Muscle layer of colon (tissue), 2 donors: ENCODE results near the gene RSPH1.

Experiments
- H3K27ac ChIP-seq: one replicate; pipeline ENCODE4 v1.7.0; 2013; ENCODE audit warnings: low read depth, mild to moderate bottlenecking, low read length, moderate library complexity
- H3K27me3 ChIP-seq, 2 donors: one replicate each; pipeline ENCODE4 v1.7.0; 2013; ENCODE audit warnings: low read length in 2 of 2, mild to moderate bottlenecking in 2 of 2; ENCODE audit not compliant: insufficient read depth in 2 of 2, control insufficient read depth in 1 of 2
- H3K36me3 ChIP-seq: one replicate; pipeline ENCODE4 v1.7.0; 2013; ENCODE audit warnings: mild to moderate bottlenecking, low read length; ENCODE audit not compliant: insufficient read depth
- H3K4me1 ChIP-seq: one replicate; pipeline ENCODE4 v1.7.0; 2013; ENCODE audit warnings: mild to moderate bottlenecking, low read length; ENCODE audit not compliant: insufficient read depth
- H3K4me3 ChIP-seq, 2 donors: one replicate each; pipeline ENCODE4 v1.7.0; 2013; ENCODE audit warnings: low read length in 2 of 2, low read depth in 1 of 2, mild to moderate bottlenecking in 1 of 2, moderate library complexity in 1 of 2
- H3K9ac ChIP-seq: one replicate; pipeline ENCODE4 v1.7.0; 2013; ENCODE audit warnings: low read length
- H3K9me3 ChIP-seq: one replicate; pipeline ENCODE4 v1.7.0; 2013; ENCODE audit warnings: mild to moderate bottlenecking, low read length
- donor health status: abdominal sarcoma.
- donor health status: Adenocarcinoma of cecum.

RSPH1 gene

DNA sequence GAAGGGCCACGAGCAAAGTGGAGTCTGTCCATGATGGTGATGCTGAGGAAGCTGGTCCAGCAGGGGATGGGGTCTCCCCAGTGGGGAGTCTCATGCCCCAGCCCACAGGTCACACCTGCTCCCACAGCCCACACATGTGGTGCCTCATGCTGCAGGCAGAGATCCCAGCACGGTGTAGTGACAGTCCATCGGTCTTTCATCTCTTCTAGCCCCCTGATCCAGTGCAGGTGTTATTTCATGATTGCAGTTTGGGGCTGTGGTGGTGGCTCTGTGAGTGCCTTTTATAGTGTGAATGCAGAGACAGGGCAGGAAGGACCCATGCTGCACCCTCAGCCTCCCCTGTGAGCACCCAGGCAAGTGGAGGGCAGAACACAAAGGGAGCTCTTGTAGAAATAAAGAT lies 47.3 kb downstream of the RSPH1 start:
- Histone ChIP-seq H3K36me3 (no peaks in the 10 kb centered on the region), H3K27me3 (peaks cover 0 to 14% of the 10 kb centered on the region in 2 donors), H3K4me3 (no peak overlapping the region), H3K4me1 (no peaks in the 10 kb centered on the region), H3K9ac (no peak overlapping the region), H3K9me3 (no peaks in the 10 kb centered on the region), H3K27ac (no peak overlapping the region)

DNA sequence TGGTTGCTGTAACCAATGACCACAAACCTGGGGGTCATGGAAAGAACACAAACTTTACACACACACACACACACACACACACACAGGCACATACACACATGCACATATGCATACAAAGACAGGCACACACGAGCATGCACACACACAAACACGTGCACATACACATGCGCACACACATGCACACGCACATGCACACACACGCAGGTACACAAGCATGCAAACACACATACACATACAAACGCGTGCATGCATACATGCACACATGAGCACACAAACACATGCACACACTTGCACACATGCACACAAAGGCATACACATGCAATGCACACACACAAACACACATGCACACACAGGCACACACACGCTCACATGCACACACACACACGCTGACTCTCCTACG lies 48.3 kb downstream of the RSPH1 start:
- no peak overlapping the region for H3K9ac ChIP-seq
- H3K9me3 ChIP-seq: no peaks in the 10 kb centered on the region
- no peaks in the 10 kb centered on the region for H3K4me1 ChIP-seq
- H3K36me3 ChIP-seq: no peaks in the 10 kb centered on the region
- peaks cover 0 to 14% of the 10 kb centered on the region in 2 donors for H3K27me3 ChIP-seq
- no peak overlapping the region for H3K4me3 ChIP-seq
- H3K27ac ChIP-seq: no peak overlapping the region

DNA sequence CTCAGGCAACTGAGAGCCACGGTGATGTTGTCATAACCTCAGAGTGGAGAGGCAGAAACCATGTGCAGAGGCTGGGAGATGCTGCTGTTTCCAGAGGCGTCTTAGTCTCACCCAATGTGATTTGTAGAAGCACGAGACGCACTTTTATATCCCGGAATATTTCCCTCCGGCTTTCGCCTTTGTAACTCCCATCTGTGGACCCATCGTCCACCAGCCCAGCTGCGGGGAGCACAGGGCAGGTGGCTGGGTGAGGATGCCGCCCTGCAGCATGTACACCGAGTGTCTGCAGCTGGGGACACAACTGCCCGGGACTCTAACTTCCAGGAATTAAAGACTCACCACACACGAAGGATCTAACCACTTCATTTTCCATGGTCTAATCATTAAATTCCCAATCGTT lies 48.8 kb downstream of the RSPH1 start:
- no peak overlapping the region for H3K27ac ChIP-seq
- H3K9ac ChIP-seq: no peak overlapping the region
- H3K9me3 ChIP-seq: no peaks in the 10 kb centered on the region
- H3K27me3 ChIP-seq: peaks cover 0 to 14% of the 10 kb centered on the region in 2 donors
- H3K36me3 ChIP-seq: no peaks in the 10 kb centered on the region
- H3K4me1 ChIP-seq: no peaks in the 10 kb centered on the region
- no peak overlapping the region for H3K4me3 ChIP-seq

DNA sequence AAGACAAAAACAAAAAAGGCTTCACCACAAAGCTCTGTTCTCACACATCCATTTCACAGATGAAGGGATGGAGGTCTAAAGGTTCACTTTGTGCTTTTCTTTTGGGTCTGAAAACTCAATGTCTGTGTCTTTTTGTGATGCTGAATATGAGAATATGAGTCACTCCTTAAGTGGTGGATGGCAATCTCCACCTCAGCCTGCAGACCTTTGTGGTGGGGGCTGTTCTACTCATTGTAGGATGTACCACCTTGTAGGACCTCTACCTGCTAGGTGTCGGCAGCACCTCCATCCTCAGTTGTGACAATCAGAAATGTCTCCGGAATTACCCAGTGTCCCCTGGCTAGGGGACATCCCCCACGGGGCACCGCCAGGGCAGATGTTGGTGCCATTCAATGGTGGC lies 49.5 kb downstream of the RSPH1 start:
- Histone ChIP-seq H3K4me1 (no peaks in the 10 kb centered on the region), H3K9ac (no peak overlapping the region), H3K9me3 (no peaks in the 10 kb centered on the region), H3K27ac (no peak overlapping the region), H3K4me3 (no peak overlapping the region), H3K27me3 (peaks cover 0 to 14% of the 10 kb centered on the region in 2 donors), H3K36me3 (no peaks in the 10 kb centered on the region)

DNA sequence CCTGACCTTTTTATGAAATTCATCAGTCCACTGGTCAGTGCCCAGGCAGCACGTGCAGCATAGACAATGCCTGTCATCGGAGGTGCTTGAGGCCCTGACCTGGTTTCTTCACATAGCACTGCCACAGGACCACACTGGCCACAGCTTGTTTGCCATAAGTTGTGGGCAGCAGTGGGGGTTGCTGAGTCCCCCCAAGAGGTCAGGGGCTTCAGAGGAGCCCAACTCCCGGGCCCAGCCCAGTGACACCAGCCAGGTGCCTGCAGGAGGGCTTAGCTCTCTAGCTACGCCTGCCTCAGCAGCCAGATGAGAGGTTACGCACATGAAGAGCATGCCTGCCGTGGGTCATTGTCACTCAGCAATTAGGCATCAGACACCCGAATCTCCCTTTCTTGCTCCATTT lies 50.7 kb downstream of the RSPH1 start:
- H3K27me3 ChIP-seq: peaks cover 0 to 14% of the 10 kb centered on the region in 2 donors
- H3K27ac ChIP-seq: no peak overlapping the region
- no peak overlapping the region for H3K4me3 ChIP-seq
- no peak overlapping the region for H3K9ac ChIP-seq
- no peaks in the 10 kb centered on the region for H3K36me3 ChIP-seq
- H3K9me3 ChIP-seq: no peaks in the 10 kb centered on the region
- H3K4me1 ChIP-seq: no peaks in the 10 kb centered on the region

GRCh38 chr21:42444745-42445059 lies 51.3 kb downstream of the RSPH1 start:
- H3K4me3 ChIP-seq: no peak overlapping the region
- H3K4me1 ChIP-seq: no peaks in the 10 kb centered on the region
- H3K9me3 ChIP-seq: no peaks in the 10 kb centered on the region
- peaks cover 0 to 14% of the 10 kb centered on the region in 2 donors for H3K27me3 ChIP-seq
- no peak overlapping the region for H3K9ac ChIP-seq
- H3K27ac ChIP-seq: no peak overlapping the region
- no peaks in the 10 kb centered on the region for H3K36me3 ChIP-seq

- no peak overlapping the region for H3K9ac ChIP-seq
- no peak overlapping the region for H3K27ac ChIP-seq
- no peak overlapping the region for H3K4me3 ChIP-seq
- no peaks in the 10 kb centered on the region for H3K9me3 ChIP-seq
- H3K27me3 ChIP-seq: peaks cover 0 to 14% of the 10 kb centered on the region in 2 donors
- no peaks in the 10 kb centered on the region for H3K4me1 ChIP-seq
- H3K36me3 ChIP-seq: no peaks in the 10 kb centered on the region
These were observed 51.9 kb downstream of the RSPH1 start for GRCh38 chr21:42443876-42444744.

DNA sequence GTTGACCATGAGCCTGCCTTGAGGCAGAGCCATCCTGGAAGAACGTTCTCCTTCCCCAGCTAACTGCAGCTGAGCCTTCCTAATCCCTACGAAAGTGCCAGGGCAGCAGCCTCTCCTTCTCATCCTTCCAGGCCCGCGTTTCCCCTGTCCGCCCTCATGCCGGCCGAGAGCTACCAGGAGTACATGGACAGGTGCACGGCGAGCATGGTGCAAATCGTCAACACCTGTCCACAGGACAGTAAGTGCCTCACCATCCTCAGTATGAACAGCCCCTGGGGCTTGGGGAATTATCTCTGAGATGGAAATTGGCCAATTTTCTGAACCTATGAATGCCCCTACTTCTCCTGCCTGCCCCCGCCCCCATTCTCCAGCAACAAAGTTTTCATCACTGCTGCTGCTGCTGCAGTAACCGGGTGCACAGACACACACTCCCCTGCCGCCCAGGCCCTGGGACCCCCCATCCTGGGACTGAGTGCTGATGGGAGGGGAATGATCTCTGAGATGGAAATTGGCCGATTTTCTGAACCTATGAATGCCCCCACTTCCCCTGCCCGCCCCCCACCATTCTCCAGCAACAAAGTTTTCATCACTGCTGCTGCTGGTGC lies 52.7 kb downstream of the RSPH1 start:
- no peaks in the 10 kb centered on the region for H3K36me3 ChIP-seq
- no peak overlapping the region for H3K9ac ChIP-seq
- no peak overlapping the region for H3K27ac ChIP-seq
- peaks cover 0 to 20% of the 10 kb centered on the region in 2 donors for H3K27me3 ChIP-seq
- H3K4me1 ChIP-seq: no peaks in the 10 kb centered on the region
- H3K9me3 ChIP-seq: no peaks in the 10 kb centered on the region
- no peak overlapping the region for H3K4me3 ChIP-seq

- H3K4me1 ChIP-seq: no peaks in the 10 kb centered on the region
These were observed 54.1 kb downstream of the RSPH1 start for GRCh38 chr21:42441963-42442362.

DNA sequence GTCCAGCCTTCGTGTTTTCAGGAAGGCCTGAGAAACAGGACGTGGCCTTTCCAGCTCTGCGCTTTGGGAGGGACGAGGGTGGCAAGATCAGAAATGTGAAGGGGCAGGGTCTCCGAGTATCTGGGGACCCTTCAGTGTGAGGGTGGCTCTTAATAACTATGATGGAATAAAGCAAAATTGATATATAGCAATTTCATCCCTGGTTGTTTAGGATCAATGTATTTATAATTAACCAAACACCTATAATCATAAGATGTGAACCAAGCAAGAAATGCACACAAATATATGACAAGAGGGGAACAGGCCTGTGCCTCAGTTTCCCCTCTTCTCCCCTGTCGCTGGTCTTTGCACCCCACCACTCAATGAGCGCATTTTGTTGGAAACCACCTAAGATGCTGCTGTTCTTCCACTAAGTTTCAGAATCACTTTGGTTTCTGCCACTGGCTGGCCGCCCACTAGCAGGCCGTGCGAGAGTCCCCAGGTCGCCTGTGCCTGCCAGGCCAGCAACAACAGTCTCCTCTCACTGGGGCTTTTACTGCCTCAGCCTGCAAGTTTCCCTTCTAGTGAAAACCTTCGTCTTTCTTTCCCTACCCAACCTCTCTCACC lies 55.7 kb downstream of the RSPH1 start:
- Histone ChIP-seq H3K4me3 (no peak overlapping the region), H3K9me3 (no peaks in the 10 kb centered on the region), H3K27me3 (peaks cover 0 to 17% of the 10 kb centered on the region in 2 donors), H3K36me3 (no peaks in the 10 kb centered on the region), H3K27ac (no peak overlapping the region), H3K4me1 (no peaks in the 10 kb centered on the region), H3K9ac (no peak overlapping the region)

More at GRCh38 chr21:42441963-42442362, 54.1 kb downstream of the RSPH1 start:
- H3K27ac ChIP-seq: no peak overlapping the region
- no peak overlapping the region for H3K4me3 ChIP-seq
- H3K9ac ChIP-seq: no peak overlapping the region
- H3K36me3 ChIP-seq: no peaks in the 10 kb centered on the region
- no peaks in the 10 kb centered on the region for H3K9me3 ChIP-seq
- peaks cover 0 to 26% of the 10 kb centered on the region in 2 donors for H3K27me3 ChIP-seq

GRCh38 chr21:42439284-42440186 lies 56.5 kb downstream of the RSPH1 start:
- H3K4me1 ChIP-seq: no peaks in the 10 kb centered on the region
- no peaks in the 10 kb centered on the region for H3K36me3 ChIP-seq
- no peaks in the 10 kb centered on the region for H3K9me3 ChIP-seq
- H3K9ac ChIP-seq: no peak overlapping the region
- no peak overlapping the region for H3K27ac ChIP-seq
- H3K27me3 ChIP-seq: peaks cover 0 to 12% of the 10 kb centered on the region in 2 donors
- H3K4me3 ChIP-seq: no peak overlapping the region
